ENCODE measurements around the gene NOTCH2. TPM values are rescaled to one million over a fixed set of nuclear protein-coding genes. Genes with fewer than 3 reads are reported as not detected.
"Not testable (repeated sequence)": the region's sequence is repeated elsewhere in the genome, so short reads cannot be mapped to it uniquely, and the experiment has no call there.

Gene NOTCH2
- total RNA-seq, 1 experiment from 2014 or later: 55.7 TPM

GRCh38 chr1:120109656-120110055 lies 40.2 kb upstream of the NOTCH2 start:
- CTCF ChIA-PET: not testable (repeated sequence)

GRCh38 chr1:120109180-120109579 lies 39.7 kb upstream of the NOTCH2 start:
- H3K36me3 ChIP-seq (ENCODE audit: insufficient read depth, low read length, poor library complexity, severe bottlenecking); intact Hi-C loops (cut with micrococcal nuclease; ENCODE audit: unreplicated experiment); DNase-seq (ENCODE audit: low spot score); H3K27ac ChIP-seq (ENCODE audit: low read depth, low read length, poor library complexity, severe bottlenecking); BruUV-seq (replicated peaks); CTCF ChIA-PET; POLR2A ChIA-PET (ENCODE audit: low non-redundant PET); H3K27me3 ChIP-seq (replicated peaks; ENCODE audit: insufficient read depth, low read depth, low read length, poor library complexity); H3K9me3 ChIP-seq (ENCODE audit: low read depth, low read length, poor library complexity, severe bottlenecking); H3K4me3 ChIP-seq (ENCODE audit: low read depth, low read length, poor library complexity, severe bottlenecking); H3K4me1 ChIP-seq (ENCODE audit: insufficient read depth, low read length, poor library complexity, severe bottlenecking): not testable (repeated sequence)

More at GRCh38 chr1:120109656-120110055, 40.2 kb upstream of the NOTCH2 start:
- H3K27ac ChIP-seq (ENCODE audit: low read depth, low read length, poor library complexity, severe bottlenecking); intact Hi-C loops (cut with micrococcal nuclease; ENCODE audit: unreplicated experiment); DNase-seq (ENCODE audit: low spot score); H3K4me1 ChIP-seq (ENCODE audit: insufficient read depth, low read length, poor library complexity, severe bottlenecking); H3K36me3 ChIP-seq (ENCODE audit: insufficient read depth, low read length, poor library complexity, severe bottlenecking); H3K4me3 ChIP-seq (ENCODE audit: low read depth, low read length, poor library complexity, severe bottlenecking); H3K9me3 ChIP-seq (ENCODE audit: low read depth, low read length, poor library complexity, severe bottlenecking); BruUV-seq (replicated peaks); POLR2A ChIA-PET (ENCODE audit: low non-redundant PET); H3K27me3 ChIP-seq (replicated peaks; ENCODE audit: insufficient read depth, low read depth, low read length, poor library complexity): not testable (repeated sequence)

- intact Hi-C loops (cut with micrococcal nuclease; ENCODE audit: unreplicated experiment); H3K27me3 ChIP-seq (replicated peaks; ENCODE audit: insufficient read depth, low read depth, low read length, poor library complexity); CTCF ChIA-PET; H3K4me1 ChIP-seq (ENCODE audit: insufficient read depth, low read length, poor library complexity, severe bottlenecking); H3K9me3 ChIP-seq (ENCODE audit: low read depth, low read length, poor library complexity, severe bottlenecking); H3K36me3 ChIP-seq (ENCODE audit: insufficient read depth, low read length, poor library complexity, severe bottlenecking); BruUV-seq (replicated peaks); POLR2A ChIA-PET (ENCODE audit: low non-redundant PET); DNase-seq (ENCODE audit: low spot score); H3K27ac ChIP-seq (ENCODE audit: low read depth, low read length, poor library complexity, severe bottlenecking); H3K4me3 ChIP-seq (ENCODE audit: low read depth, low read length, poor library complexity, severe bottlenecking): not testable (repeated sequence)
Observed at GRCh38 chr1:120105288-120105687, 35.8 kb upstream of the NOTCH2 start.

GRCh38 chr1:120103768-120104167 lies 34.3 kb upstream of the NOTCH2 start:
- H3K27ac ChIP-seq (ENCODE audit: low read depth, low read length, poor library complexity, severe bottlenecking); H3K4me3 ChIP-seq (ENCODE audit: low read depth, low read length, poor library complexity, severe bottlenecking); intact Hi-C loops (cut with micrococcal nuclease; ENCODE audit: unreplicated experiment); CTCF ChIA-PET; BruUV-seq (replicated peaks); DNase-seq (ENCODE audit: low spot score); H3K4me1 ChIP-seq (ENCODE audit: insufficient read depth, low read length, poor library complexity, severe bottlenecking); H3K36me3 ChIP-seq (ENCODE audit: insufficient read depth, low read length, poor library complexity, severe bottlenecking); POLR2A ChIA-PET (ENCODE audit: low non-redundant PET); H3K9me3 ChIP-seq (ENCODE audit: low read depth, low read length, poor library complexity, severe bottlenecking); H3K27me3 ChIP-seq (replicated peaks; ENCODE audit: insufficient read depth, low read depth, low read length, poor library complexity): not testable (repeated sequence)

- CTCF ChIA-PET; H3K27ac ChIP-seq (ENCODE audit: low read depth, low read length, poor library complexity, severe bottlenecking); H3K9me3 ChIP-seq (ENCODE audit: low read depth, low read length, poor library complexity, severe bottlenecking); H3K4me3 ChIP-seq (ENCODE audit: low read depth, low read length, poor library complexity, severe bottlenecking); H3K4me1 ChIP-seq (ENCODE audit: insufficient read depth, low read length, poor library complexity, severe bottlenecking); BruUV-seq (replicated peaks); H3K36me3 ChIP-seq (ENCODE audit: insufficient read depth, low read length, poor library complexity, severe bottlenecking); POLR2A ChIA-PET (ENCODE audit: low non-redundant PET); H3K27me3 ChIP-seq (replicated peaks; ENCODE audit: insufficient read depth, low read depth, low read length, poor library complexity); DNase-seq (ENCODE audit: low spot score); intact Hi-C loops (cut with micrococcal nuclease; ENCODE audit: unreplicated experiment): not testable (repeated sequence)
Observed at GRCh38 chr1:120101593-120101992, 32.1 kb upstream of the NOTCH2 start.

GRCh38 chr1:120100590-120100989 lies 31.1 kb upstream of the NOTCH2 start:
- BruUV-seq (replicated peaks); H3K36me3 ChIP-seq (ENCODE audit: insufficient read depth, low read length, poor library complexity, severe bottlenecking); H3K4me1 ChIP-seq (ENCODE audit: insufficient read depth, low read length, poor library complexity, severe bottlenecking); DNase-seq (ENCODE audit: low spot score); H3K9me3 ChIP-seq (ENCODE audit: low read depth, low read length, poor library complexity, severe bottlenecking); CTCF ChIA-PET; intact Hi-C loops (cut with micrococcal nuclease; ENCODE audit: unreplicated experiment); POLR2A ChIA-PET (ENCODE audit: low non-redundant PET); H3K27ac ChIP-seq (ENCODE audit: low read depth, low read length, poor library complexity, severe bottlenecking); H3K4me3 ChIP-seq (ENCODE audit: low read depth, low read length, poor library complexity, severe bottlenecking); H3K27me3 ChIP-seq (replicated peaks; ENCODE audit: insufficient read depth, low read depth, low read length, poor library complexity): not testable (repeated sequence)

GRCh38 chr1:120098986-120099759 lies 29.7 kb upstream of the NOTCH2 start:
- H3K27ac ChIP-seq (ENCODE audit: low read depth, low read length, poor library complexity, severe bottlenecking); H3K4me3 ChIP-seq (ENCODE audit: low read depth, low read length, poor library complexity, severe bottlenecking); H3K9me3 ChIP-seq (ENCODE audit: low read depth, low read length, poor library complexity, severe bottlenecking); intact Hi-C loops (cut with micrococcal nuclease; ENCODE audit: unreplicated experiment); H3K27me3 ChIP-seq (replicated peaks; ENCODE audit: insufficient read depth, low read depth, low read length, poor library complexity); CTCF ChIA-PET; H3K4me1 ChIP-seq (ENCODE audit: insufficient read depth, low read length, poor library complexity, severe bottlenecking); POLR2A ChIA-PET (ENCODE audit: low non-redundant PET); BruUV-seq (replicated peaks); DNase-seq (ENCODE audit: low spot score); H3K36me3 ChIP-seq (ENCODE audit: insufficient read depth, low read length, poor library complexity, severe bottlenecking): not testable (repeated sequence)

GRCh38 chr1:120096981-120097545 lies 27.6 kb upstream of the NOTCH2 start:
- H3K4me3 ChIP-seq (ENCODE audit: low read depth, low read length, poor library complexity, severe bottlenecking); H3K36me3 ChIP-seq (ENCODE audit: insufficient read depth, low read length, poor library complexity, severe bottlenecking); H3K4me1 ChIP-seq (ENCODE audit: insufficient read depth, low read length, poor library complexity, severe bottlenecking); CTCF ChIA-PET; POLR2A ChIA-PET (ENCODE audit: low non-redundant PET); H3K27me3 ChIP-seq (replicated peaks; ENCODE audit: insufficient read depth, low read depth, low read length, poor library complexity); H3K27ac ChIP-seq (ENCODE audit: low read depth, low read length, poor library complexity, severe bottlenecking); intact Hi-C loops (cut with micrococcal nuclease; ENCODE audit: unreplicated experiment); H3K9me3 ChIP-seq (ENCODE audit: low read depth, low read length, poor library complexity, severe bottlenecking); BruUV-seq (replicated peaks); DNase-seq (ENCODE audit: low spot score): not testable (repeated sequence)
